Sigmoid colon (tissue), 7 donors: Measurements from ENCODE around the gene FNDC11. TPM values are rescaled to one million over a fixed set of nuclear protein-coding genes. Genes with fewer than 3 reads are reported as not detected.
A peak's percentile ranks its signal among the peaks of the same experiment; 100 is the strongest.

Experiments
- DNase-seq: peaks from one replicate; pipeline ENCODE4 v3.0.0-alpha.2; 2019
- H3K27ac ChIP-seq, 4 donors: fragments of 200-600 bp; sonication (generic); one replicate each; pipeline ENCODE4 v1.5.1; 2016 to 2019; ENCODE audit warnings: mild to moderate bottlenecking in 1 of 4
- H3K27me3 ChIP-seq, 3 donors: fragments of 200-600 bp; sonication (generic); one replicate each; pipeline ENCODE4 v1.5.1; 2019; ENCODE audit warnings: mild to moderate bottlenecking in 1 of 3
- H3K36me3 ChIP-seq, 4 donors: fragments of 200-600 bp; sonication (generic); one replicate each; pipeline ENCODE4 v1.5.1; 2016 to 2019
- H3K4me1 ChIP-seq, 4 donors: fragments of 200-600 bp; sonication (generic); one replicate each; pipeline ENCODE4 v1.5.1; 2017 to 2019
- H3K4me3 ChIP-seq, 4 donors: fragments of 200-600 bp; sonication (generic); one replicate each; pipeline ENCODE4 v1.5.1; 2017 to 2019; ENCODE audit warnings: mild to moderate bottlenecking in 2 of 4, moderate library complexity in 1 of 4
- H3K9me3 ChIP-seq, 4 donors: fragments of 200-600 bp in 3 of 4; sonication (generic) in 3 of 4; one replicate each; pipeline versions ENCODE4 v1.5.1 to v1.6.1; 2013 to 2019
- EP300 ChIP-seq, 4 donors: sonication (generic); formaldehyde crosslinking; IDR thresholded peaks; one replicate each; pipeline ENCODE4 v1.6.1; 2017; ENCODE audit warnings: antibody characterized with exemption in 4 of 4
- POLR2A ChIP-seq, 2 donors: fragments of 450-650 bp; IDR thresholded peaks; one replicate each; pipeline ENCODE4 v1.6.1; 2016; ENCODE audit warnings: antibody characterized with exemption in 2 of 2, mild to moderate bottlenecking in 2 of 2, moderate library complexity in 2 of 2
- POLR2AphosphoS5 ChIP-seq, 4 donors: sonication (generic); formaldehyde crosslinking; IDR thresholded peaks; one replicate each; pipeline ENCODE4 v1.6.1; 2017; ENCODE audit warnings: antibody characterized with exemption in 4 of 4
- WGBS, 2 donors: extraction: QIAGEN DNeasy Blood & Tissue Kit; methylation state at CpG; one replicate each; pipeline ENCODE4 v1.1.7; 2013; 5-methylcytosine and 5-hydroxymethylcytosine counted together
- intact Hi-C: fragments of 100-400 bp; cut with DNase I; formaldehyde crosslinking; loops from one replicate; pipeline ENCODE4 v1.15.1; 2023
- polyA plus RNA-seq, 3 donors: library from polyadenylated mRNA; stranded (reverse); fragments of 200-250 nt; gene quantifications; one replicate each; pipeline ENCODE4 v1.2.3, GENCODE V29; 2013
- total RNA-seq, 4 donors: library from RNA; depleted of rRNA; stranded (reverse); fragments of >200 nt; gene quantifications; one replicate each; pipeline ENCODE4 v1.1.0, GENCODE V29; 2016
- TF ChIP-seq, protein P1 (sequence below), 4 experiments: fragments of 450-650 bp in 3 of 4; fragments of 200-600 bp in 1 of 4; IDR thresholded peaks; one replicate each; pipeline ENCODE4 v1.5.1; 2016 to 2019; ENCODE audit warnings: antibody characterized with exemption in 4 of 4, mild to moderate bottlenecking in 3 of 4, moderate library complexity in 2 of 4
- donor health status: healthy with polysubstance abuse.
- donor health status: Bipolar disorder and iron deficiency.
- donor health status: healthy.

FNDC11 gene
- total and polyA plus RNA-seq, 7 donors = under 0.01 to 0.55 (median 0.41) TPM; not detected in 1

- H3K36me3 ChIP-seq = peaks cover 0 to 12% (median 5%) of the 10 kb centered on the region in 4 donors
- peaks cover 0 to 14% (median 11%) of the 10 kb centered on the region in 4 donors for H3K4me1 ChIP-seq
- H3K4me3 ChIP-seq = peak overlapping the region in 3 of 4 donors; percentile 45 to 55 (median 47)
- peaks cover 10 to 50% (median 34%) of the 10 kb centered on the region in 3 donors for H3K27me3 ChIP-seq
- intact Hi-C loops = no loop called here
- DNase-seq = no peak
- no peaks in the 10 kb centered on the region for H3K9me3 ChIP-seq
- TF ChIP-seq, protein P1, sequence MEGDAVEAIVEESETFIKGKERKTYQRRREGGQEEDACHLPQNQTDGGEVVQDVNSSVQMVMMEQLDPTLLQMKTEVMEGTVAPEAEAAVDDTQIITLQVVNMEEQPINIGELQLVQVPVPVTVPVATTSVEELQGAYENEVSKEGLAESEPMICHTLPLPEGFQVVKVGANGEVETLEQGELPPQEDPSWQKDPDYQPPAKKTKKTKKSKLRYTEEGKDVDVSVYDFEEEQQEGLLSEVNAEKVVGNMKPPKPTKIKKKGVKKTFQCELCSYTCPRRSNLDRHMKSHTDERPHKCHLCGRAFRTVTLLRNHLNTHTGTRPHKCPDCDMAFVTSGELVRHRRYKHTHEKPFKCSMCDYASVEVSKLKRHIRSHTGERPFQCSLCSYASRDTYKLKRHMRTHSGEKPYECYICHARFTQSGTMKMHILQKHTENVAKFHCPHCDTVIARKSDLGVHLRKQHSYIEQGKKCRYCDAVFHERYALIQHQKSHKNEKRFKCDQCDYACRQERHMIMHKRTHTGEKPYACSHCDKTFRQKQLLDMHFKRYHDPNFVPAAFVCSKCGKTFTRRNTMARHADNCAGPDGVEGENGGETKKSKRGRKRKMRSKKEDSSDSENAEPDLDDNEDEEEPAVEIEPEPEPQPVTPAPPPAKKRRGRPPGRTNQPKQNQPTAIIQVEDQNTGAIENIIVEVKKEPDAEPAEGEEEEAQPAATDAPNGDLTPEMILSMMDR (IDR thresholded peaks at IDR 0.05) = no peak
- no peak for TF ChIP-seq POLR2A (IDR thresholded peaks at IDR 0.05)
- no peak for TF ChIP-seq EP300 (IDR thresholded peaks at IDR 0.05)
- TF ChIP-seq POLR2AphosphoS5 (IDR thresholded peaks at IDR 0.05) = no peak
- 60 to 66% methylated on average over 38 of the region's 38 CpGs for WGBS, 2 donors
- no peak overlapping the region for H3K27ac ChIP-seq
Measured at GRCh38 chr20:63554361-63555278, 661 bp downstream of the FNDC11 start.

- WGBS, 2 donors = 80 to 91% methylated on average over 45 of the region's 45 CpGs
- H3K4me1 ChIP-seq = peaks cover 0 to 14% (median 11%) of the 10 kb centered on the region in 4 donors
- peaks cover 10 to 38% (median 24%) of the 10 kb centered on the region in 3 donors for H3K27me3 ChIP-seq
- no peak overlapping the region for H3K27ac ChIP-seq
- no peak for DNase-seq
- no peak overlapping the region for H3K4me3 ChIP-seq
- intact Hi-C loops = no loop called here
- peaks cover 11 to 24% (median 16%) of the 10 kb centered on the region in 4 donors for H3K36me3 ChIP-seq
- TF ChIP-seq POLR2AphosphoS5 (IDR thresholded peaks at IDR 0.05) = no peak
- TF ChIP-seq POLR2A (IDR thresholded peaks at IDR 0.05) = no peak
- TF ChIP-seq, protein P1 (IDR thresholded peaks at IDR 0.05) = no peak
- H3K9me3 ChIP-seq = no peaks in the 10 kb centered on the region
Measured at GRCh38 chr20:63555661-63556381, 1.9 kb downstream of the FNDC11 start.

DNA sequence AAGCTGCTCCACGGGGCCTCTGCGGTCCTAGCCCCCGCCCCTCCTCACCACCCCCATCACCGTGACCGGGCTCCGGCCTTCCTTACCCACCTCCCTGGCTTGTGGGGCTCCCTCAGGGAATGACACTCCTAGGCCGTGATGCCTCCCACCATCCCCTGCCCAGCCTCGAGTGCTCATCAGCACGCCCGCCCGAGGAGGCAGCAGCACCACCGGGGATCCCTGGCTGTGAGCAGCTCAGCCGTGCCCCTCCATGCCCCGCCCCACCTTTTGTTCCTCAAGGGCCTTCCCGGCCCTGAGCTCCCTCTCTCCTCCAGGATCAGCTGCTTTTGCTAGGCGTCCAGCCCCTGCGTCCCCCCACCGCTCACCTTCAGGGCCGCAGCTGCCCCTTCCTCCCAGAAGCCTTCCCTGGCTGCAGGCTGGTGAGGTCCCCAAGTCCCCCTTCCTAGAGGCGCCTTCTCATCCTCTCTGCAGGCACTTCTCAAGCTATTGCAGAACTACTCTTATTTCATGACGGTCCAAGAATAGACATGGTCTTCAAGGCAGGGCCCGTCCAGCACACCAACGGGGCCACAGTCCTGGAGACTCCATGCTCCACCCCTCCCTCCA lies 3.0 kb downstream of the FNDC11 start:
- Histone ChIP-seq H3K4me1 (peaks cover 0 to 14% (median 11%) of the 10 kb centered on the region in 4 donors), H3K27me3 (peaks cover 7 to 35% (median 21%) of the 10 kb centered on the region in 3 donors), H3K4me3 (no peak overlapping the region), H3K36me3 (peaks cover 18 to 36% (median 27%) of the 10 kb centered on the region in 4 donors), H3K9me3 (no peaks in the 10 kb centered on the region), H3K27ac (no peak overlapping the region)
- WGBS, 2 donors = 83 to 85% methylated on average over 23 of the region's 23 CpGs
- TF ChIP-seq EP300 (IDR thresholded peaks at IDR 0.05) = no peak
- no peak for TF ChIP-seq POLR2A (IDR thresholded peaks at IDR 0.05)
- TF ChIP-seq POLR2AphosphoS5 (IDR thresholded peaks at IDR 0.05) = no peak
- TF ChIP-seq, protein P1 (IDR thresholded peaks at IDR 0.05) = no peak
- intact Hi-C loops = no loop called here
- no peak for DNase-seq

- Histone ChIP-seq H3K27ac (no peak overlapping the region), H3K4me3 (no peak overlapping the region), H3K27me3 (peaks cover 7 to 31% (median 19%) of the 10 kb centered on the region in 3 donors), H3K36me3 (peaks cover 22 to 41% (median 32%) of the 10 kb centered on the region in 4 donors), H3K4me1 (peaks cover 0 to 14% (median 11%) of the 10 kb centered on the region in 4 donors), H3K9me3 (no peaks in the 10 kb centered on the region)
- TF ChIP-seq EP300 (IDR thresholded peaks at IDR 0.05) (no peak), POLR2A (IDR thresholded peaks at IDR 0.05) (no peak), POLR2AphosphoS5 (IDR thresholded peaks at IDR 0.05) (no peak)
- TF ChIP-seq, protein P1 (IDR thresholded peaks at IDR 0.05) = no peak
- DNase-seq = no peak
- intact Hi-C loops = no loop called here
- 93% methylated on average over 19 of the region's 19 CpGs for WGBS, 2 donors
Measured at GRCh38 chr20:63557481-63557891, 3.5 kb downstream of the FNDC11 start.
